Stimulated activated CD8-positive, alpha-beta memory T cell treated with anti-CD3 and anti-CD28 coated beads, Interleukin-4, amount 100 ng/mL, for 4 hours (primary cell): ENCODE results near the gene PSPC1.
"Not testable (repeated sequence)": the region's sequence is repeated elsewhere in the genome, so short reads cannot be mapped to it uniquely, and the experiment has no call there.

Source experiments
- DNase-seq, 2 donors: peaks; one replicate each; pipeline ENCODE4 v3.0.0-alpha.2; 2020; ENCODE audit warnings: low read depth in 2 of 2, low spot score in 1 of 2

PSPC1 gene

GRCh38 chr13:19782727-19783682, at the start of gene PSPC1:
Gene PSPC1, minus strand, starts transcription at chr13:19782945. Its CDS starts 188 bp downstream, at chr13:19782757.
- peak; percentile 83 to 87 for DNase-seq

GRCh38 chr13:19822673-19823072, 39.9 kb upstream of the PSPC1 start:
- DNase-seq: no peak

- DNase-seq: no peak
Measured at GRCh38 chr13:19818223-19818842, 35.6 kb upstream of the PSPC1 start.

GRCh38 chr13:19817510-19818158, 34.9 kb upstream of the PSPC1 start:
- no peak for DNase-seq

- no peak for DNase-seq
Measured at GRCh38 chr13:19817106-19817505, 34.4 kb upstream of the PSPC1 start.

- DNase-seq: not testable (repeated sequence)
Measured at GRCh38 chr13:19815842-19816241, 33.1 kb upstream of the PSPC1 start.

GRCh38 chr13:19810996-19811881, 28.5 kb upstream of the PSPC1 start:
- no peak for DNase-seq

GRCh38 chr13:19810151-19810550, 27.4 kb upstream of the PSPC1 start:
- no peak for DNase-seq

- no peak for DNase-seq
Measured at GRCh38 chr13:19805765-19806164, 23.0 kb upstream of the PSPC1 start.

GRCh38 chr13:19795956-19796355, 13.2 kb upstream of the PSPC1 start:
- DNase-seq: no peak

- DNase-seq: no peak
Measured at GRCh38 chr13:19794631-19795030, 11.9 kb upstream of the PSPC1 start.

- no peak for DNase-seq
Measured at GRCh38 chr13:19791953-19792537, 9.3 kb upstream of the PSPC1 start.

GRCh38 chr13:19782049-19782726, 557 bp downstream of the PSPC1 start:
- peak; percentile 4 to 14 for DNase-seq

GRCh38 chr13:19781526-19781925, 1.2 kb downstream of the PSPC1 start:
- DNase-seq: no peak

GRCh38 chr13:19780753-19781418, 1.9 kb downstream of the PSPC1 start:
- DNase-seq: not testable (repeated sequence)

- no peak for DNase-seq
Measured at GRCh38 chr13:19772306-19772705, 10.4 kb downstream of the PSPC1 start.

GRCh38 chr13:19769854-19770253, 12.9 kb downstream of the PSPC1 start:
- no peak for DNase-seq

- DNase-seq: no peak
Measured at GRCh38 chr13:19767966-19768365, 14.8 kb downstream of the PSPC1 start.

- DNase-seq: no peak
Measured at GRCh38 chr13:19766591-19766990, 16.2 kb downstream of the PSPC1 start.
